Calu3 (cell line): ENCODE measurements around the gene RALGAPB. TPM values are rescaled to one million over a fixed set of nuclear protein-coding genes. Genes with fewer than 3 reads are reported as not detected.
"Not testable (repeated sequence)": the region's sequence is repeated elsewhere in the genome, so short reads cannot be mapped to it uniquely, and the experiment has no call there.

Experiments
- BruUV-seq: library from RNA; stranded (reverse); fragments of 400-500 nt; replicated peaks from 2 replicates; lab custom pipeline; 2021; lab: Mats Ljungman, UMichigan
- CTCF ChIA-PET: fragments of 300-600 bp; sonication (Branson Sonifier 250); formaldehyde crosslinking; loops from one replicate; lab custom pipeline; 2022; ENCODE audit warnings: antibody characterized with exemption; lab: Charles Lee
- DNase-seq: peaks from one replicate; pipeline ENCODE4 v3.0.0; 2022
- H3K27ac Mint-ChIP-seq: one replicate; pipeline ENCODE4 v1.8.0; 2022; ENCODE audit warnings: mixed read lengths; ENCODE audit not compliant: unreplicated experiment
- H3K27me3 Mint-ChIP-seq: one replicate; pipeline ENCODE4 v1.8.0; 2022; ENCODE audit warnings: mixed read lengths; ENCODE audit not compliant: unreplicated experiment
- H3K36me3 Mint-ChIP-seq: one replicate; pipeline ENCODE4 v1.8.0; 2022; ENCODE audit warnings: mild to moderate bottlenecking, moderate library complexity, mixed read lengths; ENCODE audit not compliant: insufficient read depth, unreplicated experiment
- H3K4me1 Mint-ChIP-seq: one replicate; pipeline ENCODE4 v1.8.0; 2022; ENCODE audit warnings: mild to moderate bottlenecking, low read depth, mixed read lengths; ENCODE audit not compliant: unreplicated experiment
- H3K4me3 Mint-ChIP-seq: one replicate; pipeline ENCODE4 v1.8.0; 2022; ENCODE audit warnings: mild to moderate bottlenecking, low read depth, moderate library complexity, mixed read lengths; ENCODE audit not compliant: unreplicated experiment
- H3K9me3 Mint-ChIP-seq: one replicate; pipeline ENCODE4 v1.8.0; 2022; ENCODE audit warnings: low read depth, mixed read lengths; ENCODE audit not compliant: unreplicated experiment
- CTCF ChIP-seq: fragments of 200-600 bp; IDR thresholded peaks from one replicate; pipeline ENCODE4 v1.8.0; 2022; ENCODE audit warnings: antibody characterized with exemption; ENCODE audit not compliant: unreplicated experiment
- intact Hi-C: fragments of 100-400 bp; cut with micrococcal nuclease; formaldehyde crosslinking; loops from one replicate; pipeline ENCODE4 v1.10.0; 2022; ENCODE audit not compliant: unreplicated experiment
- total RNA-seq: library from RNA; stranded (reverse); gene quantifications from 2 replicates; pipeline ENCODE4 v1.2.3, GENCODE V29; 2022

RALGAPB gene
- total RNA-seq, 1 experiment from 2014 or later = 59.8 TPM

DNA sequence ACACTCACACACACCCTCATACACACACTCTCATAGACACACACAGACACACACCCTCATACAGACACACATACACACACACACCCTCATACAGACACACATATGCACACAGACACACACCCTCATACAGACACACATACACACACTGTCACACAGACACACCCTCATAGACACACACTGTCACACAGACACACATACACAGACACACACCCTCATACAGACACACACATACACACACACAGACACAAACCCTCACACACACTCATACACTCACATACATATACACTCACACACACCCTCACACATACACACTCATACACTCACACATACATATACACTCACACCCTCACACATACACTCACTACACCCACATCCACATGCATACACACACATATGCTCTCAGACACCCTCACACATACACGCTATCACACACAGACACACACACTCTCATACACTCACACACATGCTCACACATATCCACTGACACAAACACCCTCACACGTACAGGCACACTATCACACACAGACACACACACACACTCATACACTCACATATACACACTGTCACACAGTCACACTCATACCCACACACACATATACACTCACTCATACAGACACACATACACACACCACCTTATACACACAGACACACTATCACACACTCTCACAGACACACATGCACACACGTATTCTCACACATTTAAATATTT is 117.5 kb downstream of the RALGAPB start:
- H3K27ac Mint-ChIP-seq = no peak overlapping the region

GRCh38 chr20:38590676-38591473 is 118.2 kb downstream of the RALGAPB start:
- BruUV-seq = no TSS peak
- H3K4me1 Mint-ChIP-seq = no peaks in the 10 kb centered on the region

More for the DNA sequence above, 117.5 kb downstream of the RALGAPB start:
- no peak overlapping the region for H3K4me3 Mint-ChIP-seq
- intact Hi-C loops = no loop called here
- no peaks in the 10 kb centered on the region for H3K9me3 Mint-ChIP-seq
- H3K4me1 Mint-ChIP-seq = no peaks in the 10 kb centered on the region
- no peaks in the 10 kb centered on the region for H3K36me3 Mint-ChIP-seq
- CTCF ChIA-PET = no interaction called here
- H3K27me3 Mint-ChIP-seq = no peaks in the 10 kb centered on the region
- no peak for TF ChIP-seq CTCF
- BruUV-seq = no TSS peak
- no peak for DNase-seq

GRCh38 chr20:38591474-38592410 is 119.1 kb downstream of the RALGAPB start:
- Mint-ChIP-seq H3K4me1 (no peaks in the 10 kb centered on the region), H3K4me3 (no peak overlapping the region), H3K9me3 (no peaks in the 10 kb centered on the region), H3K27me3 (peaks cover 1% of the 10 kb centered on the region), H3K36me3 (no peaks in the 10 kb centered on the region), H3K27ac (no peak overlapping the region)
- DNase-seq = no peak
- intact Hi-C loops = no loop called here
- no TSS peak for BruUV-seq
- no peak for TF ChIP-seq CTCF
- CTCF ChIA-PET = no interaction called here

More at GRCh38 chr20:38590676-38591473, 118.2 kb downstream of the RALGAPB start:
- Mint-ChIP-seq H3K4me3 (no peak overlapping the region), H3K36me3 (no peaks in the 10 kb centered on the region), H3K9me3 (no peaks in the 10 kb centered on the region), H3K27me3 (no peaks in the 10 kb centered on the region), H3K27ac (no peak overlapping the region)
- CTCF ChIA-PET = no interaction called here
- no peak for TF ChIP-seq CTCF
- intact Hi-C loops = no loop called here
- DNase-seq = no peak

DNA sequence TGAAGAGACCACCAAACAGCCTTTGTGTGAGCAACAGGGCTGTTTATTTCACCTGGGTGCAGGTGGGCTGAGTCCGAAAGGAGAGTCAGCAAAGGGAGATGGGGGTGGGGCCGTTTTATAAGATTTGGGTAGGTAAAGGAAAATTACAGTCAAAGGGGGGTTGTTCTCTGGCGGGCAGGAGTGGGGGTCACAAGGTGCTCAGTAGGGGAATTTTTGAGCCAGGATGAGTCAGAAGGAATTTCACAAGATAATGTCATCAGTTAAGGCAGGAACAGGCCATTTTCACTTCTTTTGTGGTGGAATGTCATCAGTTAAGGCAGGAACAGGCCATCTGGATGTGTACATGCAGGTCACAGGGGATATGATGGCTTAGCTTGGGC is 119.8 kb downstream of the RALGAPB start:
- CTCF ChIA-PET, H3K4me1 Mint-ChIP-seq, BruUV-seq, H3K27ac Mint-ChIP-seq, H3K9me3 Mint-ChIP-seq, H3K27me3 Mint-ChIP-seq, intact Hi-C loops, H3K36me3 Mint-ChIP-seq, H3K4me3 Mint-ChIP-seq, DNase-seq: not testable (repeated sequence)

DNA sequence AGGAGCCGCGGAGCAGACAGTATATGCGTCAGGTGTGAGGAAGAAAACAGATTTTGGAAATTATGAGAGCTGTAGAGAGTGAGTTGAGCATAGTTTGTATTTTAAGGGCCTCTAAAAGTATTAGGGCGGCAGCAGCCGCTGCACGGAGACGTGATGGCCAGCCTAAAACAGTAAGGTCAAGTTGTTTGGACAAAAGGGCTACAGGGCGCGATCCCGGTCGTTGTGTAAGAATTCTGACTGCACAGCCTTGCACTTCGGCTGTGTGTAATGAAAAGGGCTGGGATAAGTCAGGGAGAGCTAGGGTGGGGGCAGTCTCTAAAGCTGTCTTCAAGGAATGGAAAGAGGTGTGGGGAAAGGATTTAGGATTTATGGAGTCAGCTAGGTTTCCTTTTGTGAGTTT is 121.6 kb downstream of the RALGAPB start:
- CTCF ChIA-PET, H3K9me3 Mint-ChIP-seq, intact Hi-C loops, H3K4me3 Mint-ChIP-seq, H3K36me3 Mint-ChIP-seq, H3K27ac Mint-ChIP-seq, BruUV-seq, DNase-seq, H3K4me1 Mint-ChIP-seq: not testable (repeated sequence)
- peaks cover 17% of the 10 kb centered on the region for H3K27me3 Mint-ChIP-seq

- DNase-seq, intact Hi-C loops, H3K9me3 Mint-ChIP-seq, H3K27ac Mint-ChIP-seq, BruUV-seq, CTCF ChIA-PET, H3K36me3 Mint-ChIP-seq, H3K4me3 Mint-ChIP-seq: not testable (repeated sequence)
- Mint-ChIP-seq H3K4me1 (peaks cover 22% of the 10 kb centered on the region), H3K27me3 (peaks cover 17% of the 10 kb centered on the region)
Observed at GRCh38 chr20:38595886-38596285, 123.2 kb downstream of the RALGAPB start.
